SU-DHL-6 (cell line): ENCODE measurements around the gene TLR1.

Source experiments
- H2AFZ ChIP-seq: fragments of 200-600 bp; sonication (generic); 2 replicates; pipeline ENCODE4 v1.6.1; 2014; ENCODE audit warnings: low read depth, mild to moderate bottlenecking, moderate library complexity, mixed read lengths, antibody characterized with exemption, low read length; ENCODE audit not compliant: severe bottlenecking
- H3F3A ChIP-seq: fragments of 200-600 bp; shearing (Covaris generic); 2 replicates; pipeline ENCODE4 v1.6.0; 2016; ENCODE audit warnings: antibody characterized with exemption, mild to moderate bottlenecking; ENCODE audit not compliant: insufficient read depth
- H3K27ac ChIP-seq: fragments of 200-600 bp; sonication (generic); 2 replicates; pipeline ENCODE4 v1.5.1; 2016; ENCODE audit warnings: low read depth, mild to moderate bottlenecking, low read length, moderate library complexity, mixed read lengths
- H3K27me3 ChIP-seq: fragments of 200-600 bp; sonication (generic), shearing (Covaris generic); 2 replicates; pipeline ENCODE4 v1.6.0; 2014; ENCODE audit warnings: mild to moderate bottlenecking, low read length
- H3K36me3 ChIP-seq: fragments of 200-600 bp; sonication (generic); 2 replicates; pipeline ENCODE4 v1.6.1; 2014; ENCODE audit warnings: mild to moderate bottlenecking, low read length, mixed read lengths
- H3K4me2 ChIP-seq: fragments of 300-600, 200-600 bp; shearing (Covaris generic), sonication (generic); 2 replicates; pipeline ENCODE4 v1.6.0; 2014; ENCODE audit warnings: low read length, low read depth, mild to moderate bottlenecking; ENCODE audit not compliant: poor library complexity, severe bottlenecking
- H3K4me3 ChIP-seq: fragments of 200-600 bp; sonication (generic); 2 replicates; pipeline ENCODE4 v1.5.1; 2014; ENCODE audit warnings: antibody characterized with exemption, low read length, mild to moderate bottlenecking, mixed read lengths; ENCODE audit not compliant: insufficient read depth, poor library complexity, severe bottlenecking
- H3K79me2 ChIP-seq: fragments of 200-600 bp; sonication (generic); 2 replicates; pipeline ENCODE4 v1.6.1; 2014; ENCODE audit warnings: mild to moderate bottlenecking, low read length, moderate library complexity; ENCODE audit not compliant: insufficient read depth
- H3K9ac ChIP-seq: fragments of 200-600 bp; sonication (generic); 2 replicates; pipeline ENCODE4 v1.7.0; 2014; ENCODE audit warnings: mild to moderate bottlenecking, low read length
- H3K9me2 ChIP-seq: fragments of 200-600 bp; sonication (generic); replicated peaks from 2 replicates; pipeline ENCODE4 v1.6.1; 2014; ENCODE audit warnings: low read length; ENCODE audit not compliant: insufficient read depth
- H3K9me3 ChIP-seq: fragments of 200-600 bp; sonication (generic); 2 replicates; pipeline ENCODE4 v1.6.1; 2014; ENCODE audit warnings: low read length, mixed read lengths; ENCODE audit not compliant: insufficient read depth
- H4K20me1 ChIP-seq: fragments of 200-600 bp; sonication (generic); 2 replicates; pipeline ENCODE4 v1.6.1; 2014; ENCODE audit warnings: low read depth, mild to moderate bottlenecking, antibody characterized with exemption, low read length, moderate library complexity, mixed read lengths
- EZH2phosphoT487 ChIP-seq: fragments of 200-600 bp; sonication (generic), shearing (Covaris generic); conservative IDR thresholded peaks from 2 replicates; pipeline ENCODE4 v1.6.1; 2018; ENCODE audit warnings: mild to moderate bottlenecking, antibody characterized with exemption, low read length, moderate library complexity, mixed read lengths
- TF ChIP-seq, protein P1 (sequence below): fragments of 200-600 bp; sonication (generic); IDR thresholded peaks from one replicate; pipeline ENCODE4 v1.5.1; 2017; ENCODE audit warnings: antibody characterized with exemption, mild to moderate bottlenecking, low read length, moderate library complexity; ENCODE audit not compliant: insufficient read depth, poor library complexity, severe bottlenecking

The TLR1 gene

DNA sequence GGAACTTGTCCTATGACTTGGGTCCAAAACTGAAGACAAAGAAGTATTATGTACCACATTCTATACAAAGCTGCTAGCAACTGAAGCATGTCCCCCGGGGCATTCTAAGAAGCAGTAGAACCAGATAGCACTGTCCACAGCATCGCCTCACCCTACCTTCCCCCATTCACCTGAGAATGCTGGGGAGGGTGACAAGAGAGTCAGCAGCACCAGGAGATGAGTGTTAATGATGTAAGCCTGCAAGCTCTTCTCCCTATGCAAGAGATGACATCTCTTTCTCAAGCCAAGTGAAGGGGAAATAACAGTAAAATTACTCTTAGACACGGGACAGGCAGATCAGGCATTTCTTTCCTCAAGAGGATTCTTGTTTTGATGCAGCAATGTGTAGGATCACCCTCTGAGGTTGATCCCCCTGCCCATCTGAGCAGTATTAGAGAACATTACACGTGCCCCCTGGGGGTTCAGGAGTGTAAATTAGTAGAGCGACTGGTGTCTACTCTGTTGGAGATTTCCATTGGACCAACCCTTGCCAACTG is 13.9 kb upstream of the TLR1 start:
- Histone ChIP-seq H3K9me3 (peaks cover 12% of the 10 kb centered on the region; the same call in 1 of the 2 replicates), H3K27me3 (no peaks in the 10 kb centered on the region), H3F3A (peaks cover 17% of the 10 kb centered on the region), H3K36me3 (0 out of 2 replicates have a peak, but pooled peaks cover 7% of the 10 kb centered on the region), H3K4me2 (peak overlapping the region; percentile 6), H3K9me2 (no peaks in the 10 kb centered on the region), H3K27ac (peak overlapping the region; percentile 35; the same call in 1 of the 2 replicates), H3K79me2 (no peaks in the 10 kb centered on the region), H4K20me1 (no peaks in the 10 kb centered on the region), H3K4me3 (no peak overlapping the region), H2AFZ (no peak overlapping the region), H3K9ac (no peak overlapping the region)
- TF ChIP-seq EZH2phosphoT487 = no peak
- TF ChIP-seq, protein P1, sequence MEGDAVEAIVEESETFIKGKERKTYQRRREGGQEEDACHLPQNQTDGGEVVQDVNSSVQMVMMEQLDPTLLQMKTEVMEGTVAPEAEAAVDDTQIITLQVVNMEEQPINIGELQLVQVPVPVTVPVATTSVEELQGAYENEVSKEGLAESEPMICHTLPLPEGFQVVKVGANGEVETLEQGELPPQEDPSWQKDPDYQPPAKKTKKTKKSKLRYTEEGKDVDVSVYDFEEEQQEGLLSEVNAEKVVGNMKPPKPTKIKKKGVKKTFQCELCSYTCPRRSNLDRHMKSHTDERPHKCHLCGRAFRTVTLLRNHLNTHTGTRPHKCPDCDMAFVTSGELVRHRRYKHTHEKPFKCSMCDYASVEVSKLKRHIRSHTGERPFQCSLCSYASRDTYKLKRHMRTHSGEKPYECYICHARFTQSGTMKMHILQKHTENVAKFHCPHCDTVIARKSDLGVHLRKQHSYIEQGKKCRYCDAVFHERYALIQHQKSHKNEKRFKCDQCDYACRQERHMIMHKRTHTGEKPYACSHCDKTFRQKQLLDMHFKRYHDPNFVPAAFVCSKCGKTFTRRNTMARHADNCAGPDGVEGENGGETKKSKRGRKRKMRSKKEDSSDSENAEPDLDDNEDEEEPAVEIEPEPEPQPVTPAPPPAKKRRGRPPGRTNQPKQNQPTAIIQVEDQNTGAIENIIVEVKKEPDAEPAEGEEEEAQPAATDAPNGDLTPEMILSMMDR = no peak

DNA sequence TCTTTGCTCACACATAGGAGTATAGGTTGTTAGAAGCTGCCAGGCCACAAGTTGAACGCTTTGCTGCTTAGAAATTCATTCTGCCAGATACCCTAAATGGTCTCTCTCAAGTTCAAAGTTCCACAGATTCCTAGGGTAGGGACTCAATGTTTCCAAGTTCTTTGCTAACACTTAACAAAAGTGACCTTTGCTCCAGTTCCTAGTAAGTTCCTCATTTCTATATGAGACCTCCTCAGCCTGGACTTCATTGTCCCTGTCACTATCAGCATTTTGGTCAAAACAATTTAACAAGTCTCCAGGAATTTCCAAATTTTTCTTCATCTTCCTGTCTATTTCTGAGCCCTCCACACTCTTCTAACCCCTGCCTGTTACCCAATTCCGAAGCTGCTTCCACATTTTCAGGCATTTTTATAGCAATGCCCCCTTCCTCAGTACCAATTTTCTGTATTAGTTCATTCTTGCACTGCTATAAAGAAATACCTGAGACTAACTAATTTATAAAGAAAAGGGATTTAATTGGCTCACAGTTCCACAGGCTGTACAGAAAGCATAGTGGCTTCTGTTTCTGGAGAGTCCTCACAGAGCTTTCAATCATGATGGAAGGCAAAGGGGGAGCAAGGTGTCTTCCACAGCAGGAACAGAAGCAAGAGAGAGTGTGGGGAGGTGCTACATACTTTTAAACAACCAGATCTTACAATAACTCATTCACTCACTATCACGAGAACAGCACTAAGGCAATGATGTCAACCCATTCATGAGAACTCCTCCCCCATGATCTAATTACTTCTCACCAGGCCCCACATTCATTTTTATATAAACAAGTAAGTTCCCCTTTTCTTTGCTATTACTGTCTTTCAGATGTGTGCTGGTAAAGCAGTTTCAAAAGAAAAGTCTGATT is 11.5 kb upstream of the TLR1 start:
- Histone ChIP-seq H3F3A (peaks cover 17% of the 10 kb centered on the region), H3K9me3 (peaks cover 7% of the 10 kb centered on the region; the same call in 1 of the 2 replicates), H3K27me3 (no peaks in the 10 kb centered on the region), H3K27ac (peak overlapping the region; percentile 83), H3K79me2 (no peaks in the 10 kb centered on the region), H3K36me3 (0 out of 2 replicates have a peak, but pooled peaks cover 3% of the 10 kb centered on the region), H2AFZ (no peak overlapping the region), H3K4me3 (peak overlapping the region; percentile 42), H3K9ac (peak overlapping the region; percentile 54), H4K20me1 (no peaks in the 10 kb centered on the region), H3K4me2 (peak overlapping the region; percentile 73), H3K9me2 (no peaks in the 10 kb centered on the region)
- TF ChIP-seq, protein P1 = no peak
- no peak for TF ChIP-seq EZH2phosphoT487

DNA sequence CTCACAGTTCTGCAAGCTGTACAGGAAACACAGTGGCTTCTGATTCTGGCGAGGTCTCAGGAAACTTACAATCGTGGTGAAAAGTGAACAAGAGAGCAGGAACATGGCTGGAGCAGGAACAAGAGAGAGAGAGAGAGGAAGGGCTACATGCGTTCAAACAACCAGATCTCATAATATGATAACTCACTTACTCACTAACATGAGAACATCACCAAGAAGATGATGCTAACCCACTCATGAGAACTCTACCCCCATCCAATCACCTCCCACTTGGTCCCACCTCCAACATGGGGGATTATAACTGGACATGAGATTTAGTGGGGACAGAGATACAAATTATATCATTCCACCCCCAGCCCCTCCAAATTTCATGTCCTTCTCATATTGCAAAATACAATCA is 9.8 kb upstream of the TLR1 start:
- Histone ChIP-seq H3K36me3 (0 out of 2 replicates have a peak, but pooled peaks cover 3% of the 10 kb centered on the region), H3K4me3 (no peak overlapping the region), H3K4me2 (no peak overlapping the region), H3K9me2 (no peaks in the 10 kb centered on the region), H3K27me3 (no peaks in the 10 kb centered on the region), H3K79me2 (no peaks in the 10 kb centered on the region), H2AFZ (no peak overlapping the region), H3K9me3 (peaks cover 7% of the 10 kb centered on the region; the same call in 1 of the 2 replicates), H3F3A (peaks cover 17% of the 10 kb centered on the region; the same call in 1 of the 2 replicates), H3K9ac (no peak overlapping the region), H4K20me1 (no peaks in the 10 kb centered on the region), H3K27ac (no peak overlapping the region)
- TF ChIP-seq EZH2phosphoT487 = no peak
- TF ChIP-seq, protein P1 = no peak
